Amygdala (tissue), 56 donors: Measurements from ENCODE around the gene EIF4G1.

Experiments
- DNase-seq, 56 donors: peaks; one replicate each; lab custom pipeline; 2025; lab: John Stamatoyannopoulos, UW

The EIF4G1 gene

GRCh38 chr3:184349563-184350470 is 35.4 kb downstream of the EIF4G1 start:
- peak in 11 of 56 donors; percentile 8 to 64 (median 27) for DNase-seq

DNA sequence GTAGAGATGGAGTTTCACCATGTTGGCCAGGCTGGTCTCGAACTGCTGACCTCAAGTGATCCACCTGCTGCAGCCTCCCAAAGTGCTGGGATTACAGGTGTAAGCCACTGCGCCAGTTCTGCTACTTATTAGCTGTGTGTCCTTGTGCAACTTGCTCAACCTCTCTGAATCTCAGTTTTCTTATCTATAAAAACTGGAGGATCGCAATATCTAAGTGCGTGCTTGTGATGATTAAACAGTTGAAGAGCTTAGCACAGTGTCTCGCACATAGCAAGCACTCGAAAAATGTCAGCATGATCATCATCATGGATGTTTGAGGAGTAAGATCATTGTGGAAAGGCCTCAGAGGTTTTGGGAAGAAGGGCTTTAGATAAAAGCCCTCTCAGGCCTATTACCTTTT is 36.2 kb downstream of the EIF4G1 start:
- DNase-seq: no peak

- DNase-seq: peak in 1 of 56 donors; percentile 24
These were observed 37.2 kb downstream of the EIF4G1 start for GRCh38 chr3:184351511-184352148.

DNA sequence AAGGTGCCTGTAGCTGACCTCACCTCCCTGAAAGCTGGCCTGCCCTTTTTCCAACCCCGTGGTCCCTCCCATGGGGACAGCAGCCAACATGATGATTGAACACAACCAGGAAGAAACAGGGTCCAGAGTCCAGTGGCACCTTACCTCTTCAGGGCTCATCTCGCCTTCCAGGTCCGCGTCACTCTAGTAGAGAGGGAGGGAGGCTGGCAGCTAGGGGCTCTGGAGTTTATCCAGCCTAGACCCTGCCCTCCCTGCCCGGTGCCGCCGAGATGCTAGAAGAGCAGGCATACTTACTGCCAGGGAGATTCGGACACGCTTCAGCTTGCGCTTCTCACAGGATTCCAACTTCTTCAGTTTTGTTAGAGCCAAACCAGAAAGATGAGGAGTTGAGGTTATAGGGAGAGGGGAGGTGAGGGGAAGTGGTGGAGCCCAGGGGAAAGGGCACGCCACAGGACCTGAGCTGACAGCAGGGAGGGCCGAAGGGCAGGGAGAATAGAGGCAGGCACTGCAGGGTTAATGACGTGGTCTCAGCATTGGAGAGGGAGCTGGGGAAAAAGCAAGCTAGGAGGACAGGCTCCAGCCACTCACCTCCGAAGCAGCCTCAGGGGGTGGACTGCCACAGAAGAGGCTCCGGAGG is 37.9 kb downstream of the EIF4G1 start:
- DNase-seq: no peak

GRCh38 chr3:184352897-184353545 is 38.6 kb downstream of the EIF4G1 start:
- DNase-seq: no peak

DNA sequence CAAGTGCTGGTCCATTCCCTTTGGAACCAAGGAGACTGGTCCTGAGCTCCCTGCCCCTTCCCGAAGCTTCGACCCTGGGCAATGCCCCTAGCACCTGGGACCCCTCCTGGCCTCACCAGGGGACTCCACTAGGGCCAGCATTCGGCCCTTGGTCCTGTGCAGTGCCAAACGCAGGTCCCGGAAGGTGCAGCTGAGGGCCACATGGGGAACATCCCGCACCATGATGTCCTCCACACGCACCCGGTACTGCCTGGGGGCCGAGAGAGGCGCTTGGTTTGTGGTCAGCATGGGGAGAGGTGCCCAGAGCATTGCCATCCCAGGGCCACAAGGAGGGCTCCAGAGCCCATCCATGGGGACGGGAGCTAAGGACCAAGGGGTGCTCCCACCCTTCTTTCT is 39.1 kb downstream of the EIF4G1 start:
- DNase-seq: no peak

DNA sequence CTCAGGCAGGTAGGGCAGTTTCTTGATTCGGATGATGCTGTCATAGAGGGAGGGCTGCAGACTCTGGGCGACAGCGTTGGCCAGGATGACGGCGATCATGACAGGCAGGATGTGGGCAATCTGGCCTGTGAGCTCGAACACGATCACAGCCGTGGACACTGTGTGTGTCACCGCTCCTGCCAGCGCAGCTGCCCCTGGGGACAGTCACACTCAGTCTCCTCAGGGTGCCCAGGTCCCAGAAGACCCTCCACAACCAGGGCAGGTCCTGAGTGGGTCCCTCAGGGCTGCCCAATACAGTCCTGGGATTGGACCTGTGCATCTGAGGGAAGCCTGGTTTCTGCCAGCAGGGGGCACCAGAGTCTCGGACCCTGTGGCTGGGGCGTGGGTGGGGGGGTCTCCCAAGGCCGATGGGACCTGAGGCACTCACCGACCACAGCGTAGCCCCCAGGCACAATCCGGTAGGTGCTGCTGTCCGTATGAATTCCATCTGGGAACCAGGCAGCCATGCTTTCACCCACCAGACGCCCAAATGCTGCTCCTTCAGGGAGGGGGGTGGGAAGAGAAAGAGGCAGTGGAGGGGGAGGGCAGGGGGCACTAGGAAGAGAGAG is 39.8 kb downstream of the EIF4G1 start:
- peak in 22 of 56 donors; percentile 9 to 71 (median 30) for DNase-seq

- DNase-seq: no peak
These were observed 40.3 kb downstream of the EIF4G1 start for GRCh38 chr3:184354754-184355153.

DNA sequence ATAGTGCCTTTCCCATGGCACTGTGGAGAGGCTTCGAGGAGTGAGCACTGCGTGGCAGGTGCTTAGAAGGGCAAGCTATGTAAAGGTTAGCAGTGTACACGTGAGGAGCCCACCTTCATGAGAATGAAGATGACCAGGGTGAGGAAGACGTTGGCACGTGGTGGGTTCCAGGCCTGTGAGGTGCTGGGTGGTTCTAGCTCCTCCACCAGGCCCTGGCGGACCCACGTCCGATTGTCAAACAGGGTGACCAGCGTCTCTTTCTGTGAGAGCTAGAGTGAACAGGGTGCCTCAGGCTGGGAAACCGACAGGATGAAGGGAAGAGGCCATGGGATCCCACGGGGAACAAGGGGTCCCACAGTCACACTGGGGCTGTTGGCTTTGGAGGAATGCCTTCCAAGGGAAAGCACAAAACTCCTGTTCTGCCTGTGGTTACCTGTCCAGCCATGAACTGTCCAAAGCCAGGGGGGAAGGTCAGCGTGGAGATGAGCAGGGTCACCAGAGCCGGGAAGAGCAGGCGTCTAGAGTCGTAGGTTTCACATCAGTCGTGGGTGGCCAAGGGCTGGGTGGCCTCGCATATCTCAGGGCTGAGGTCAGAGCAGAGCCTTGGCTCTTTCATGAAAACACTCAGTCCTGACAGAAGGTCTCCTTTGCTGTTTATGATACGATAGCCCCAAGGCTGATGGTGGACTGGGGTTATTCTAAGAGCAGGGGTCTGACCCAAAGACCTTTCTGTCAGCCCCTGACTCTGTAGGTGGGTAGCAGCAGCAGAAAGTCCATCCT is 41.0 kb downstream of the EIF4G1 start:
- DNase-seq: no peak

- no peak for DNase-seq
These were observed 43.1 kb downstream of the EIF4G1 start for GRCh38 chr3:184357248-184358123.

- DNase-seq: no peak
These were observed 43.8 kb downstream of the EIF4G1 start for GRCh38 chr3:184358124-184358767.

GRCh38 chr3:184358921-184359350 is 44.5 kb downstream of the EIF4G1 start:
- no peak for DNase-seq

DNA sequence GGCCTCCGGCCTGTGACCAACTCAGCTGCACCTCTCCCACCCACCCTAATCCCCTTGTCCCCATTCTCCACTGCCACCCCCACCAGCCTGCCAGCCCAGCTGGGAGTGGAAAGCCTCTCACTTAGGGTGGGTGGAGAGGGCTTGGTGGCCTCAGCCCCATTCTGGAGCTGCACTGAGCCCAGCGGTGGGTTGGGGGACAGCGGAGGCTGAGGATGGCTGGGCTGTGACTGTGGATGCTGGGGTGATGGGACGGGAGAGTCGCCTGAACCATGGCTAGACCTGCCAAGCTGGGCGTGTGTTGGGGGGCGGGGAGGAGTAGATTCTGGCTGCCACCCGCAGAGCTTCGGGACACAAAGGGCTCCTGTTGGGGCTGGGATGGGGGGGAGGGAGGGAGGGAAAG is 45.2 kb downstream of the EIF4G1 start:
- peak in 50 of 56 donors; percentile 11 to 87 (median 62) for DNase-seq

GRCh38 chr3:184360070-184360928 is 45.9 kb downstream of the EIF4G1 start:
- DNase-seq: peak in 9 of 56 donors; percentile 10 to 52 (median 35)

- peak in 3 of 56 donors; percentile 36 to 60 (median 59) for DNase-seq
These were observed 46.6 kb downstream of the EIF4G1 start for GRCh38 chr3:184360929-184361531.

DNA sequence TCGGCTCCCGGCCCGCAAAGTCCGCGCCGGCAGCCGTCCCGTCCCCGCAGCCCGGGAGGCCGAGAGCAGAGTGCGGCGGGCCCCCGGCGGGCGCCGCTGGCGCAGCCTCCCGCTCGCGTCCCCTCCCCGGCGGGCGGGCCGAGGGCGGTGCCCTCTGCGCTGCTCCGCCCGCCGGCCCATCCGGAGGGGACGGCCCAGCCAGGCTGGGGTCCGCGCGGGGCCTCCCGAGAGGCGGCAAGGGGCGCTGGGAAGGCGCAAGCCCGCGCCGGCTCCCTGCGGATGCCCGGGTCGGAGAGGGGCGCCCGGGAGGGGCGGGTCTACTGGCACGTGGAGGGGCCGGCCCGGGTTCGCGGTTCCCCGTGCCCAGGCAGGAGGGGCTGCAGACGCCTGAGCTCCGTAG is 47.1 kb downstream of the EIF4G1 start, which contains the start of the genes CLCN2 and POLR2H:
TSS of gene CLCN2 (minus strand) at position 74 of the 400 bp plus-strand sequence. CDS start 126 bp downstream, outside the sequence.
TSS of gene POLR2H (plus strand) at position 179 of the 400 bp plus-strand sequence. CDS start 1,783 bp downstream, outside the sequence.
- peak in 48 of 56 donors; percentile 14 to 83 (median 64) for DNase-seq
